SK-N-DZ (cell line): ENCODE data around the gene MYL6B.
A peak's percentile ranks its signal among the peaks of the same experiment; 100 is the strongest.
"Not testable (repeated sequence)": the region's sequence is repeated elsewhere in the genome, so short reads cannot be mapped to it uniquely, and the experiment has no call there.

Experiments
- DNase-seq: peaks from one replicate; pipeline ENCODE4 v3.0.0-alpha.2; 2015; ENCODE audit warnings: low spot score

MYL6B gene

DNA sequence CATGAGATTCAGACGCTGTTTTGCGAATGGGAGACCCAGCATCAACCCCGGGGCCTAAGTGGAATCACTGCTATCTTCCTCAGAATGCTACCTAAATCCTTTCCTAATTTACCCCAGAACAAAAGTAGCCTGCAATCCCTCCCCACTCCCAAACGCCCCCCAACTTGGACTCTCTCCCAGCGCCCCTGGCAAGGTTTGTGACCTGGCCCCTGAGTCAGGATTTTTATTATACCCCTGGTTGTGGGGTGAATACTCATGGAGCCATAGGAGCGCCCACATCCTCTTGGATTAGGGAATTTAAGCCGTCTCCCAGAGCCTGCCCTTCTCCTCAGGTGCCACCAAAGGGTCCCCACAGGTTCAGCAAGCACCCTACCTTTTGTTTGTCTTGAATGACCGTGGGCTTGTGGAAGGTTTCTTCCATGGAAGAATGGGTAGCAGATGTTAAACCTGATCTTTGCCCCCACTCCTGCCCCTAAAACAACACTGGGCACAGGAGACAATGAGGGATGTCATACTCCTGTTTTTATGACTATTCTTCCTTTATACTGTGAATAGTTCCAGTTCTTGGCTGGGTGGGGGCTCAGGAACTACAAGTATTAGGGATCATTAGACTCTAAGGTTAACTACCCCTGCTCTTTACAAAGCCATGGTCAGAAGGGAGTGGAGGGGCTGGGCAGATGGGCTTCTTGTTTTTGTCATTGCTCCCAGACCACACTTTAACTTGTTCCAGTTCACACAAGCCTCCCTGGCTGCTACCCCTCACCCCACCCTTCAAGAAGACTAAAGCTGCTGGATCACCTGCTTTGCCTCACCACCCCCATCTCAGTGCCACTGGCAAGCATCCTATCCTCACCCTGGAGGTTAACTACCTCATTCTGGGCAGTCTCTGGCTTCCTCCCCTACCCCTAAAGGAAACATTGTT is 630 bp downstream of the MYL6B start:
- DNase-seq: no peak

DNA sequence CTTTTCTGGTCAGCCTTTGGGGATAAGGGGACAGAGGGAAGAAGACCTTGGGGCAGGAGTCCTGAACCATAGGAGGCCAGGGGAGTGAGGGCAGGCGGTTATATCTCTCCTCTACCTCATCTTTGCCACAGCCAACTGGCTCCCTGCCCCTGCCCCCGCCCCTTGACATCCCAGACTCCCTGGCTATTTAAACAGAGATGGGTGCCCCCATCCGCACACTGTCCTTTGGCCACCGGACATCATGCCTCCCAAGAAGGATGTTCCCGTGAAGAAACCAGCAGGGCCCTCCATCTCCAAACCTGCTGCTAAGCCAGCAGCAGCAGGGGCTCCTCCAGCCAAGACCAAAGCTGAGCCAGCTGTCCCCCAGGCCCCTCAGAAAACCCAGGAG is 1.3 kb downstream of the MYL6B start:
- no peak for DNase-seq

DNA sequence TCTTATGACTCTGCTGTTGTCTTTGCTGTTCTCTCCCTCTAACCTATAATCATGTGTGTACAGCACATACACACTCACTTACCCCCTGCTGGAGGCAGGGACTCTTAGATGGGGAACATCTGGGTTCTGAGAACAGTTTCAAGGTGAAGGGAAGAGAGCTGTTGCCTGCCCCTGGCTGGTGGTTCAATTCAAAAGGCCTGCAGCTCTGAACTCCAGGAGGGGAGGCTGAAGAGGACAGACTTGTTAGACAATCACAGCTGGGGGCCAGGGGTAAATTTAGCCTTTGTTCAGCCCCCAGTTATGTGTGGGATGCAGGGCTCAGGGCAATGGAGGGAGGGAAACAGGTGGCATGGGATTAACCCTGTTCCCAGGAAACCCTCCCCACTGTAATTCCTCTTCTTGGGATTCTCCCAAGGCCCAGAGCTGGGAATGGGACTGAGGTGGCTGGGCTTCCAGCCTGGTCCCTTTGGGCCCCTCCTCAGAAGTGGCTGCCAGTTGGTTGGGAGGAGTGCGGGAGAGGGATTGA is 1.9 kb downstream of the MYL6B start:
- no peak for DNase-seq

DNA sequence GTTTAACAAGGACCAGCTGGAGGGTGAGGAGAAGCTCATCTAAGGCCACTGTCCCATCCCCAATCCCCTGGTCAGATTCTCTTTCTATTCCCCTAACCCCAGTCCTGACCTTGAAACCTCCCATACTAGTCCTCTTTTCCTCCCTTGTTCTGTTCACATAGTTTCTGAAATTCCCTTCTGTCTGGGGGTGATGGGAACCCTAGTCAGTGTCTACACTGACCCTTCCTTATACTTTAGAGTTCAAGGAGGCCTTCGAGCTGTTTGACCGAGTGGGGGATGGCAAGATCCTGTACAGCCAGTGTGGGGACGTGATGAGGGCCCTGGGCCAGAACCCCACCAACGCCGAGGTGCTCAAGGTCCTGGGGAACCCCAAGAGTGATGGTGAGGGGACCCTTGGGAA is 2.4 kb downstream of the MYL6B start:
- no peak for DNase-seq

DNA sequence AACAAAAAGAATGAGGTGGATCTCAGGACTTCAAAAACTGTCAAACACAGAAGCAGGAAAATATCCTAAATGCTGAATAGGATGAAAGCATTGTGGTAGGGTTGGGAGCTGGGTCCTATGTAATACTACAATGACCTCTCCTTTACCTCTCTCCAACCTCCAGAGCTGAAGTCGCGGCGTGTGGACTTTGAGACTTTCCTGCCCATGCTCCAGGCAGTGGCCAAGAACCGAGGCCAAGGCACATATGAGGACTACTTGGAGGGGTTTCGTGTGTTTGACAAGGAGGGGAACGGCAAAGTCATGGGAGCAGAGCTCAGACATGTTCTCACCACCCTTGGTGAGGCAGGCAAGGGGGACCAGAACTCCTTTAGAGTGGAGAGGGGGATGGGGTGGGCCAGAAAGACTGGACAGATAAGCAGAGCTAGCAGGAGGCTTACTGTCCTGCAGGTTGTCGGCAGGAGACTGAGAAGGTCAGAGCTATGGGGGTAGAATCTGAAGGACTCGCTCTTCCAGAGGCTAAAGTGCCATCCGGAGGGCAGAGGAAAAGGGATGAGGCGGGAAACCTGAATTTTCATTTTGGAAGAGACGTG is 3.0 kb downstream of the MYL6B start:
- DNase-seq: no peak

DNA sequence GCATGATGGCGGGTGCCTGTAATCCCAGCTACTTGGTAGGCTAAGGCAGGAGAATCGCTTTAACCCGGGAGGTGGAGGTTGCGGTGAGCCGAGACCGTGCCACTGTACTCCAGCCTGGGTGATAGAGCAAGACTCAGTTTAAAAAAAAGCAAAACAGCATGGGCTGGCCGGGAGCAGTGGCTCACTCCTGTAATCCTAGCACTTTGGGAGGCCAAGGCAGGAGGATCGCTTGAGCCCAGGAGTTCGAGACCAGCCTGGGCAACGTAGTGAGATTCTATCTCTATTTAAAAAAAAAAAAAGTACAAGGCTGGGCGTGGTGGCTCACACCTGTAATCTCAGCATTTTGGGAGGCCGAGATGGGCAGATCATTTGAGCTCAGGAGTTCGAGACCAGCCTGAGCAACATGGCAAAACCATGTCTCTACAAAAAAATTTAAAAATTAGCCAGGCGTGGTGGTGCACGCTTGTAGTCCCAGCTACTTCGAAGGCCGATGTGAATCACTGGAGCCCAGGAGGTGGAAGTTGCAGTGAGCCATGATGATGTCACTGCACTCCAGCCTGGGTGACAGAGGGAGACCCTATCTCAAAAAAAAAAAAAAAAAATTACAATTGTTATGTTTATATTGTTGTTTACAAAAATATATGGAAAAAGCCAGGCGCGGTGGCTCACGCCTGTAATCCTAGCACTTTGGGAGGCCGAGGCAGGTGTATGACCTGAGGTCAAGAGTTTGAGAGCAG is 4.2 kb downstream of the MYL6B start:
- DNase-seq: not testable (repeated sequence)

DNA sequence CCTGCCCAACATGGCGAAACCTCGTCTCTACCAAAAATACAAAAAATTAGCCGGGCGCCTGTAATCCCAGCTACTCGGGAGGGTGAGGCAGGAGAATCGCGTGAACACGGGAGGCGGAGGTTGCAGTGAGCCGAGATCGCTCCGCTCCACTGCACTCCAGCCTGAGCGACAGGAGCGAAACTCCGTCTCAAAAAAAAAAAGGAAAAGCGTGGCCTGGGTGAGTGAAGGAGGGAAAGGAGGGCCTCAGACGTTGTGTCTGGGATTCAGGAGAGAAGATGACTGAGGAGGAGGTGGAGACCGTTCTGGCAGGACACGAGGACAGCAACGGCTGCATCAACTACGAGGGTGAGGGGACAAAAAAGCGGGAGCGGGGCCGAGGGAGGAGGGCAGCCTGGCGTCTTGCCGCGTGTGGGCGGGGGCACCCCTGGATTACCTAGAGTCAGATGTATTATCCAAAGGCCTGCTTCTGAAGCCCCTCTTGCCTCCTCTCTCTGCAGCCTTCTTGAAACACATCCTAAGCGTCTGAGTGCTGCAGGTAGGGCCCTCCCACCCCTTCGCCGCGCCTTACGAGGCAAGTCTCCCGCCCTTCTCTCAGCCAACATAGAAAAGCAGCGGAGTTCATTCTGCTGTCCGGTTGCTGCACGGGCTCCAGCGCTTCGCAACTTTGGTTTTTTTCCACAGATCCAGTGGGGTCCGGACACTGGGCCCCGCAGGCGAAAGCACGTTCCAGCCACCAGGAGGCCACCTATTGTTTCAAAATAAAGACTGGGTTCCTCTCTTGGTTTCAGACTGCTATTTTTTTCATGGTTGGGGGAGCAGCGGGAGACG is 5.0 kb downstream of the MYL6B start:
- peak; percentile 88 for DNase-seq

DNA sequence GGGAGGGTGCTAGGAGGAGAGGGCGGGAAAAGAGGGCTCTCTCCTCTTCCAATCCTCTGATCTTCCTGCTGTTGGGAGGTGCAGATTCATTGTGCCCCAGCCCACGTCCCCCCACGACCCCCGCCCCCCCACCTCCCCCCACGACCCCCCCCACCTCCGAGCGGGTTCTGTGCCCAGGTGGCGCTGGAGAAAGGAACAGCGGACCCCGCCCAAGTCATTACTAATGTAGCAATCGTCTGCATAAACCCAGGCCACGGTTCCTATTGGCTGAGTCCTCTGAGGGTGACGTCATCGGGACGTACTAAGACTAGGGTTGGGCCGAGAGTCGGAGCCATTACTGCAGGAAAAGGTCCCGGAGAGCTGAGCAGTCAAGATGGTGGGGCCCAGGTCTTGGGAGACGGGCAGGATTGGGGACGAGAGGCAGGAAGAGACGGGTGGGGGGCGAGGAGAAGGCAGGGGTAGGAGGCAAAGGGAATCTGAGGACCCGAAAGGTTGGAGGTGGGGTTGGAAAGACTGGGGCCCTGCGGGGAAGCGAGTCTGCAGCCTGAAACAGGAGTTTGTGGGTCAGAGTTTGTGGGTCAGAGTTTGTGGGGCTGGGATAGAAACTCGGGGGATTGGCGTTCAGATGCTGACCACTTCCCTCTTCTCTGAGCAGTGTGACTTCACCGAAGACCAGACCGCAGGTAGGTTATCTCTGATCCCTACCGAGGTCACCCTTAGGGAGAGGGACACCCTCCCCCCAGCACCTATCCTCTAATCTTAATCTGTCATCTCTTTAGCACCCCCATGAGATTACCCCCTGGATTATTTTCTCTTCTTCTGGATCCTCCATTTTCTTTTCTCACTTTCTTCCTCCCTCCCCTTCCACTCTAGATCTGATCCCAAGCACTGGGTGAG is 5.9 kb downstream of the MYL6B start, which contains the start of gene MYL6:
MYL6 (plus strand) TSS at position 331 of the 897 bp plus-strand sequence; CDS start at position 374, 43 bp downstream.
- peak; percentile 98 for DNase-seq

DNA sequence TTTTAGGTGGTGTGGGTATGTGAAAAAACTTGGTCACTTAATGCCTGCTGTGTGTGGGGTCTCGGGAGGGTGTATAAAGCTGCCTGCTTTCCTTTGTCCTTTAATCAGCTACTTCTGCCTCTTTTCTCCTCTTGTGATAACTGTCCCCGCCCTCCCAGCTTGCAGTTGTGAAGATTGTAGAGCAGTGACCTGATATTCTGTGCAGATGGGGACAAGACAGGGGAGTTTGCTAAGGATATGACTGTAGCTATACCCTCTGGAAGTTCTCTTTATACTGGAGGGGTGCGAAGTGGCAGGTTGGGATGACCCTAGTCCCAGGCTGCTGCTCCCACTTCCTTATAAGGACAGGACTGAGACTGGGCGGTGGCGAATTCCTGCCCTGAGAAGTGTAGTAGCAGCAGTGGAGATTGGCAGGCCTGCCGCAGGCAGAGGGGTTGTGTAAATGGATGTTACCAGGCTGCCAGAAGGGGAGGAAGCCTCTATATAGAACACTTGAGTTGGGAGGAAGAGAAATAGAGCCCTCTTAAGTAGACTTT is 6.6 kb downstream of the MYL6B start:
- DNase-seq: peak; percentile 76

DNA sequence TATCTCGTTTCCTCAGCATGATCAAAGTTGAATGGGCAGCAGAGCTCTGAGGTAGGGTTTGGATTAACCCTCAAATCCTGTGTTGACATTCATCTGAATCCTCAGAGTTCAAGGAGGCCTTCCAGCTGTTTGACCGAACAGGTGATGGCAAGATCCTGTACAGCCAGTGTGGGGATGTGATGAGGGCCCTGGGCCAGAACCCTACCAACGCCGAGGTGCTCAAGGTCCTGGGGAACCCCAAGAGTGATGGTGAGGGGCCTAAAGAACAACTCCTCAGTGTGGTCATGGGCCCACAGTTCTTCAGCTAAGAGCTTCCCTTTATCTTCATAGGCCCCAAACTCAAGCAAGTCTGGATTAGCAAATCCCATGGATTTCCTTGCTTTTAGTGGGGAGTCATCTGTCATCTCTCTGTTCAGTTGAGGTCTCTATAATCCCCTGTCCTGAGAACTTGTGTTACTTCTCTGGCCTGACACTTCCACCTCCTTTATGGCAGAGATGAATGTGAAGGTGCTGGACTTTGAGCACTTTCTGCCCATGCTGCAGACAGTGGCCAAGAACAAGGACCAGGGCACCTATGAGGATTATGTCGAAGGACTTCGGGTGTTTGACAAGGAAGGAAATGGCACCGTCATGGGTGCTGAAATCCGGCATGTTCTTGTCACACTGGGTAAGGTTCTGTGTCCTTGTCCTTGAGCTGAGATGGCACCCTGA is 7.2 kb downstream of the MYL6B start:
- no peak for DNase-seq

DNA sequence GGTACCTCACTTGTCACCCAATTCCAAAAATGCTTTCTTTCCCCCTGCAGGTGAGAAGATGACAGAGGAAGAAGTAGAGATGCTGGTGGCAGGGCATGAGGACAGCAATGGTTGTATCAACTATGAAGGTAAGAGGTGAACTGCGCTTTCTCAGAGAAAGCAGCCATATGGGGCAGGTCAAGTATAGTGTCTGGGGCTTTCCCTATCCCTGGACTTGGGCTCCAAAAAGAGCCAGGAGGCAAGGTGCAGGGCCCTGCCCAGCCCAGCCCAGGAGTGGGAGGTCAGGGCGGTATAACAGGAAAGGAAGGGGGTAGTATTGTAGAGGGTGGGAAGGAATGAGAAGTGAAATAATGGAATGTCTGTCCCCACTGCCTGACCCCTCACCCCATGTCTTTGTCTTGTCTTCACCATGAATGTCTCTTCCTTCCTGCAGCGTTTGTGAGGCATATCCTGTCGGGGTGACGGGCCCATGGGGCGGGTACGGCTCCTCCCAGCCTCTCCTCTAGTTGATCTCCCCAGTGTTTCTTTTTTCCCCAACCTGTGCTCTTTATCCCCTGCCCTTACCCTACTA is 7.9 kb downstream of the MYL6B start:
- DNase-seq: no peak

DNA sequence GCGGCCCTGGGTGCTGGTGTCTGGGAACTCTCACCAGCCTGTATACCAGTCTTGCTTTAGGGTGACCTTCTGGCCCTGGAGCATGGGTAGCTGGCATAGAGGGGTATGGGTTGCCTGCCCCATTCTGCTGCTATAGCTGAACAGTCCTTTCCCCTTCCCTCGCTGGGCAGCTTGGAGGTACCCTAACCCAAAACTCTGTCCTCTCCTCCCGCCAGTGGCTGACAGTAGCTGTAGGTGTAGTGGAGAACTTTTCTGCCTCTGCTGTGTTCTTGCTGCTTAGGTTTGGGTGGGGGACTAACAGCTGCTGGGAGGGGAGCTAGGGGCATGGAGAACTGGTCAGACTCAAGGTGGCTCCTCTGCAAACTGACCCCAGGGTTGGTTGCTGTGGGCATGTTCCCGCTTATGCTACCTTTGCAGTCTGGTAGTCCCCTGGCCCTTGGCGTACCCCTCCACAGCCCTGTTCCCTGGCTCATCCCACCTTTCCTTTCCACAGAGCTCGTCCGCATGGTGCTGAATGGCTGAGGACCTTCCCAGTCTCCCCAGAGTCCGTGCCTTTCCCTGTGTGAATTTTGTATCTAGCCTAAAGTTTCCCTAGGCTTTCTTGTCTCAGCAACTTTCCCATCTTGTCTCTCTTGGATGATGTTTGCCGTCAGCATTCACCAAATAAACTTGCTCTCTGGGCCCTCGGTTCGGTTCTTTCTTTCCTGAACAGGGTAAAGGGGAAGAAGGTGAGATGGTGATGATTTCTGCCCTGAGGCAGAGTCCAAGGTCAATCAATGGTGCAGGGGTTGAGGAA is 8.7 kb downstream of the MYL6B start:
- DNase-seq: no peak

DNA sequence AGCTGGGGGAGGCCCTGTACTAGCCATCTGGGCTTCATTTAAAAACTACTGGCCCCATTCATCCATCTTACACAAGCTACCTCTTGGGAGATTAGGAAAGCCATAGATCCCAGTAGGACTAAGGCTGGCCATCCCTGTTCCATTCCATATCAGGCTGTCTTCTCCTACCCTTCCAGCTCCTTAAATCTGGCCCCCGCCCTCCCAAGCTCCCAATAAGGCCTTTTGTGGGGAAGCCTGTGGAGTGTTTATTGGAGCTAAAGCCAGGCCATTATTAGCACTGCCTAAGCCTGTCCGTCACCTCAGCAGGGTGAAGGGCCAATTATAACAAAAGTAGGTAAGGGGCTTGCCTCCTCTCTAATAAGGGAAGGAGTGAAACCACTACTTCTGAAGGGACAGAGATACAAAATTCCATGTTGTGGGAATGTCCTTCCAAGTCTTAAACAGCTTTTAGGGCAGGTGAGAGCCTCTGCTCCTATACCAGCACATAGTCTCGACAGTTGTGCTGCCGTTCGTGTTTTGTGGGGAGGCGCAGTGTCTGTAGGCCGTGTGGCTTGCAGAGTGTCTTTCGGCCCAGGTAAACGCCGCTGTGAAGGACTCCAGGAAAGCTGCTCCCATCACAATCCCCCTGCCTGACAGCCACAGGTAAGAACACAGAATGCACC is 9.4 kb downstream of the MYL6B start:
- no peak for DNase-seq

DNA sequence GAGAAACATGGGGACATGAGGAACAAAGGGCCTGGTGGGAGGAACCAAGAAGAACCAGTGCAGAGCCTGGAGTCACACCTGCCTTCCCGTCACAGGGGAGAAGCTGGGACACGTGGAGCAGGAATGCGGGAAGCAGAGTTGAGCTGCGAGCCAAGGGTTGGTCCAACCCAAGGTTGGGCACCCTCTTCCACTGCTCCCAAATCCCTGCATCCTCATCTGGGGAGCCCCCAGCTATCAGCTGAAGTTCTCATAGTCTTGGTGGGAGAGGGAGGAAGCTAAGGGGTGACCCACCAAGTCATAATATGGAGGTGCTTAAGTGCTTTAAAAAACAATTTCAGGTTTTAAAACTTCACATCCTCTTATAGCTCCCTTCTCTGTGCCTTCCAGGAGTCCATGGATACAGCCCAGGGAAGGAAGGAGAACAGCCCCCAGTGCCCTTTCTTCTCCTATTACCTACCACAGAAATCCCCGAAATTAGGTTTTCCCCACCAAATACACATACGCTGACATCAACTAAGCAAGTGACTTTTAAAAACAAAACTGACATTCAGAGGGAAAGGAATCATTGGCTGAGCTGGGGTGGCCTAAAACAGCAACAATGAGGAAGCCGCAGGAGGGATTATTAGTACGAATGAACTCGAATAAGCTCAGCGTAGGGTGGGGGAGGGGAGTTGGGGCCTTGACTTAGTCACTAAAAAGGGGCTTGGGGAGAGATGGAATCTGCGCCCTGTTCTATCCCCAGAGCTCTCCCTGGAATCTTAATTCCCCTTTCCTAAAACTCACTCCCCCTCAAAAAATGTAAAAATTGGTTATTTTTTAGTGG is 10.3 kb downstream of the MYL6B start:
- no peak for DNase-seq

DNA sequence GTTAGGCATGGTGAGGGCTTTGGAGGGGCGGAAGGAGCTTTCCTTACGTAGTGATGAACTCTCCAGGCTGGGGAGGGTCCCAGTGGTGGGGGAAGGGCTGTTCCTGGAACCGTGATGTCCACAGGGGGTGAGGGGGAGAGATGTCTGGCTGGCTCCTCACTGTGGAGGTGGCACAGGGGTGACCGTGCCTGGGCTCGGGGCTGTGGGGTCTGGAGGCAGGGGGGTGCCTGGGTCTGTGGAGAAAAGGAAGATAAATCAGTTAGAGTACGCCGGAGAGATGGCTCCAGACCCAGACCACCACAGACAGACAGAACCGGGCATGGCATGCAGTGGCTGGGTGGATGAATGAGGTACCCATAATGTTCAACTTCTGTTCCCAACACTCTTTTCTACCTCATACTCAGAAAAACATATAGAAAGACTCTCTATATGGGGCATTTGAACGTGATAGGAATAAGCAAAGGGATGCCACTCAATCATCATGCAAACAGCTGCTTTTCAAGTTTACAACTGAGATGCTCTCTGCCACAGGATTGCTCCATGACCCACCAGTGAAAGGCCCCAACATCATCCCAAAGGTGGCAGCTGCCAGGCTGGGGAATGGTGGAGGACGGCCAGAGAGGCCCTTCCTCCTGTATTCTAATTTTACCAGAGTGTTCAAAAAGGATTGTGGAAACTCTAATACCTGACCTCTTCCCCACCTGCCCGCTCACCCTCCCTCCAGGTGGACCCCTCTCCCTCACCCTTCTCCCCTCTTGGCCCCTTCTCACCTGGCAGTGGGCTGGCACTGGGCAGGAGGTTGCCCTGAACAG is 11.4 kb downstream of the MYL6B start:
- DNase-seq: no peak

DNA sequence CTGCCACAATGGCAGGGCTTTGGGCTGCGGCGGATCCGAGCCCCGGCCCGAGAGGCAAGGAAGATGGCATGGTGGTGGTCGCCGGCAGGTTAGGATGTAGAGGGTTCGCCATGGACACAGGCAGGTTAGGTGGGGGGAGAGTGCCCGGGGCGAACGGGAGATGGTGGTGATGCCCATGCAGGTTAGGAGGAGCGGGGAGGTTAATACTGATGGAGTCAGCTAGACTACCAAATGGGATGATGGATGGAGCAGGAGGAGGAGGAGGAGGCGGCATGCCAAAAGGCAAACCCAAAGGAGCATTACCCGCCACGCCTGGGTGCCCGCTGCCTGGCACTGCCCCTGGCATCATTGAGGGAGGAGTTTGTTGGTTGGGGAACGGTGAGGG is 11.9 kb downstream of the MYL6B start:
- DNase-seq: no peak
